Neural cell (in vitro differentiated cells): ENCODE data around the gene SERPINE2.

Experiments used
- CTCF ChIP-seq: fragments of 450-650 bp; IDR thresholded peaks from 2 replicates; pipeline ENCODE4 v1.5.1; 2014; ENCODE audit warnings: antibody characterized with exemption, mild to moderate bottlenecking, moderate library complexity; ENCODE audit not compliant: poor library complexity, severe bottlenecking
- EP300 ChIP-seq: fragments of 450-650 bp; conservative IDR thresholded peaks from 2 replicates; pipeline ENCODE4 v1.6.1; 2014; ENCODE audit warnings: antibody characterized with exemption, mild to moderate bottlenecking, moderate library complexity; ENCODE audit not compliant: poor library complexity, severe bottlenecking
- EZH2 ChIP-seq: fragments of 200-600, 300-800 bp; shearing (Covaris generic), sonication (generic); IDR thresholded peaks from 2 replicates; pipeline ENCODE4 v1.6.1; 2014; ENCODE audit warnings: antibody characterized with exemption, low read length, borderline replicate concordance, mild to moderate bottlenecking; ENCODE audit not compliant: insufficient read depth, poor library complexity, severe bottlenecking
- MXI1 ChIP-seq: fragments of 450-650 bp; conservative IDR thresholded peaks from 2 replicates; pipeline ENCODE4 v1.6.1; 2014; ENCODE audit warnings: antibody characterized with exemption, mild to moderate bottlenecking; ENCODE audit not compliant: poor library complexity, severe bottlenecking
- POLR2AphosphoS5 ChIP-seq: IDR thresholded peaks from 2 replicates; pipeline ENCODE4 v1.6.1; 2012
- TAF1 ChIP-seq: IDR thresholded peaks from 2 replicates; pipeline ENCODE4 v1.6.1; 2012; ENCODE audit warnings: low read depth
- TF ChIP-seq, protein P1 (sequence below): IDR thresholded peaks from 2 replicates; pipeline ENCODE4 v1.6.1; 2012; ENCODE audit warnings: borderline replicate concordance

- TF ChIP-seq CTCF (no peak), TAF1 (no peak), EZH2 (no peak), EP300 (no peak), POLR2AphosphoS5 (no peak), MXI1 (no peak)
- TF ChIP-seq, protein P1, sequence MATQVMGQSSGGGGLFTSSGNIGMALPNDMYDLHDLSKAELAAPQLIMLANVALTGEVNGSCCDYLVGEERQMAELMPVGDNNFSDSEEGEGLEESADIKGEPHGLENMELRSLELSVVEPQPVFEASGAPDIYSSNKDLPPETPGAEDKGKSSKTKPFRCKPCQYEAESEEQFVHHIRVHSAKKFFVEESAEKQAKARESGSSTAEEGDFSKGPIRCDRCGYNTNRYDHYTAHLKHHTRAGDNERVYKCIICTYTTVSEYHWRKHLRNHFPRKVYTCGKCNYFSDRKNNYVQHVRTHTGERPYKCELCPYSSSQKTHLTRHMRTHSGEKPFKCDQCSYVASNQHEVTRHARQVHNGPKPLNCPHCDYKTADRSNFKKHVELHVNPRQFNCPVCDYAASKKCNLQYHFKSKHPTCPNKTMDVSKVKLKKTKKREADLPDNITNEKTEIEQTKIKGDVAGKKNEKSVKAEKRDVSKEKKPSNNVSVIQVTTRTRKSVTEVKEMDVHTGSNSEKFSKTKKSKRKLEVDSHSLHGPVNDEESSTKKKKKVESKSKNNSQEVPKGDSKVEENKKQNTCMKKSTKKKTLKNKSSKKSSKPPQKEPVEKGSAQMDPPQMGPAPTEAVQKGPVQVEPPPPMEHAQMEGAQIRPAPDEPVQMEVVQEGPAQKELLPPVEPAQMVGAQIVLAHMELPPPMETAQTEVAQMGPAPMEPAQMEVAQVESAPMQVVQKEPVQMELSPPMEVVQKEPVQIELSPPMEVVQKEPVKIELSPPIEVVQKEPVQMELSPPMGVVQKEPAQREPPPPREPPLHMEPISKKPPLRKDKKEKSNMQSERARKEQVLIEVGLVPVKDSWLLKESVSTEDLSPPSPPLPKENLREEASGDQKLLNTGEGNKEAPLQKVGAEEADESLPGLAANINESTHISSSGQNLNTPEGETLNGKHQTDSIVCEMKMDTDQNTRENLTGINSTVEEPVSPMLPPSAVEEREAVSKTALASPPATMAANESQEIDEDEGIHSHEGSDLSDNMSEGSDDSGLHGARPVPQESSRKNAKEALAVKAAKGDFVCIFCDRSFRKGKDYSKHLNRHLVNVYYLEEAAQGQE, result no peak
Measured at GRCh38 chr2:223997938-223998337, 41.1 kb downstream of the SERPINE2 start.
